ENCODE measurements around the gene CACNA2D2.

Gene CACNA2D2

GRCh38 chr3:50525191-50525910, 21.9 kb upstream of the CACNA2D2 start:
- Histone ChIP-seq H3K4me3 (replicated peaks; ENCODE audit: insufficient read depth, low read length) (no peak overlapping the region), H3K27ac (replicated peaks) (no peak overlapping the region), H3K27me3 (ENCODE audit: insufficient read depth, poor library complexity, severe bottlenecking) (no peaks in the 10 kb centered on the region)
- TF ChIP-seq GABPA (IDR thresholded peaks at IDR 0.05; ENCODE audit: low read depth) (no peak), POLR2AphosphoS5 (IDR thresholded peaks at IDR 0.05; ENCODE audit: low read depth) (no peak), SPI1 (IDR thresholded peaks at IDR 0.05; ENCODE audit: borderline replicate concordance, low read depth) (no peak), REST (IDR thresholded peaks at IDR 0.05; ENCODE audit: insufficient replicate concordance, low read depth) (no peak), CTCF (IDR thresholded peaks at IDR 0.05; ENCODE audit: insufficient read depth, low read length) (no peak)
- DNase-seq (ENCODE audit: low read depth in 1 of 2, low spot score in 1 of 2), result no peak

GRCh38 chr3:50524746-50525145, 21.3 kb upstream of the CACNA2D2 start:
- no peak for TF ChIP-seq GABPA (IDR thresholded peaks at IDR 0.05; ENCODE audit: low read depth)
- no peak for DNase-seq (ENCODE audit: low read depth in 1 of 2, low spot score in 1 of 2)
- Histone ChIP-seq H3K4me3 (replicated peaks; ENCODE audit: insufficient read depth, low read length) (no peak overlapping the region), H3K27ac (replicated peaks) (no peak overlapping the region), H3K27me3 (ENCODE audit: insufficient read depth, poor library complexity, severe bottlenecking) (no peaks in the 10 kb centered on the region)

- no peak for TF ChIP-seq SPI1 (IDR thresholded peaks at IDR 0.05; ENCODE audit: borderline replicate concordance, low read depth)
- TF ChIP-seq GABPA (IDR thresholded peaks at IDR 0.05; ENCODE audit: low read depth), result no peak
- no peak for TF ChIP-seq POLR2AphosphoS5 (IDR thresholded peaks at IDR 0.05; ENCODE audit: low read depth)
- TF ChIP-seq CTCF (IDR thresholded peaks at IDR 0.05; ENCODE audit: insufficient read depth, low read length), result no peak
- TF ChIP-seq REST (IDR thresholded peaks at IDR 0.05; ENCODE audit: insufficient replicate concordance, low read depth), result no peak
- H3K27me3 ChIP-seq (ENCODE audit: insufficient read depth, poor library complexity, severe bottlenecking), result no peaks in the 10 kb centered on the region
- no peak for DNase-seq (ENCODE audit: low read depth in 1 of 2, low spot score in 1 of 2)
- H3K27ac ChIP-seq (replicated peaks), result no peak overlapping the region
- no peak overlapping the region for H3K4me3 ChIP-seq (replicated peaks; ENCODE audit: insufficient read depth, low read length)
Measured at GRCh38 chr3:50523279-50523811, 19.9 kb upstream of the CACNA2D2 start.

GRCh38 chr3:50521572-50521971, 18.1 kb upstream of the CACNA2D2 start:
- TF ChIP-seq SPI1 (IDR thresholded peaks at IDR 0.05; ENCODE audit: borderline replicate concordance, low read depth), result no peak
- TF ChIP-seq REST (IDR thresholded peaks at IDR 0.05; ENCODE audit: insufficient replicate concordance, low read depth), result no peak
- no peak for TF ChIP-seq POLR2AphosphoS5 (IDR thresholded peaks at IDR 0.05; ENCODE audit: low read depth)
- no peak for TF ChIP-seq GABPA (IDR thresholded peaks at IDR 0.05; ENCODE audit: low read depth)
- TF ChIP-seq CTCF (IDR thresholded peaks at IDR 0.05; ENCODE audit: insufficient read depth, low read length), result no peak
- H3K4me3 ChIP-seq (replicated peaks; ENCODE audit: insufficient read depth, low read length), result no peak overlapping the region
- no peak overlapping the region for H3K27ac ChIP-seq (replicated peaks)
- DNase-seq (ENCODE audit: low read depth in 1 of 2, low spot score in 1 of 2), result no peak
- no peaks in the 10 kb centered on the region for H3K27me3 ChIP-seq (ENCODE audit: insufficient read depth, poor library complexity, severe bottlenecking)
